K562 (cell line): ENCODE data around the gene ST3GAL3. TPM values are rescaled to one million over a fixed set of nuclear protein-coding genes. Genes with fewer than 3 reads are reported as not detected.
A peak's percentile ranks its signal among the peaks of the same experiment; 100 is the strongest.

ENCODE experiments used
- ATF2 ChIP-seq: sonication (generic); formaldehyde crosslinking; IDR thresholded peaks from 2 replicates; pipeline ENCODE4 v1.8.1; 2022; ENCODE audit warnings: missing genetic modification reagents
- ATF7 ChIP-seq: fragments of 450-650 bp; IDR thresholded peaks from 2 replicates; pipeline ENCODE4 v1.7.1; 2014; ENCODE audit warnings: mild to moderate bottlenecking, moderate library complexity
- BRCA1 ChIP-seq, 2 experiments: fragments of 450-650 bp in 1 of 2; sonication (generic) in 1 of 2; formaldehyde crosslinking in 1 of 2; IDR thresholded peaks; 2 replicates each; pipeline versions ENCODE4 v1.5.0 to v1.6.1; 2017 to 2020; ENCODE audit warnings: mild to moderate bottlenecking in 1 of 2, missing genetic modification reagents in 1 of 2
- CLOCK ChIP-seq: fragments of 250-450 bp; sonication (Bioruptor Pico); IDR thresholded peaks from 2 replicates; pipeline ENCODE4 v1.4.0; 2020; ENCODE audit warnings: mild to moderate bottlenecking, moderate library complexity, borderline replicate concordance
- EGR1 ChIP-seq: fragments of 450-650 bp; conservative IDR thresholded peaks from 2 replicates; pipeline ENCODE4 v1.6.1; 2017; ENCODE audit warnings: mild to moderate bottlenecking
- ELF2 ChIP-seq: fragments of 250-450 bp; sonication (Bioruptor Pico); IDR thresholded peaks from 2 replicates; pipeline ENCODE4 v1.5.0; 2021; ENCODE audit warnings: mild to moderate bottlenecking
- FOXM1 ChIP-seq, 2 experiments: fragments of 450-650 bp in 1 of 2; sonication (generic) in 1 of 2; formaldehyde crosslinking in 1 of 2; IDR thresholded peaks; 2 replicates each; pipeline versions ENCODE4 v1.6.1 to v1.9.0; 2017 to 2022; ENCODE audit warnings: low read depth in 2 of 2, mild to moderate bottlenecking in 2 of 2, missing genetic modification reagents in 1 of 2, moderate library complexity in 1 of 2
- GTF3C2 ChIP-seq: IDR thresholded peaks from 3 replicates; pipeline ENCODE4 v1.6.1; 2011; ENCODE audit warnings: borderline replicate concordance, mild to moderate bottlenecking, moderate library complexity; ENCODE audit not compliant: insufficient read length; ENCODE audit errors: extremely low read depth
- HNRNPUL1 ChIP-seq: fragments of 200-400 bp; formaldehyde crosslinking; IDR thresholded peaks from 2 replicates; pipeline ENCODE4 v1.6.1; 2017; ENCODE audit warnings: low read length
- NFATC3 ChIP-seq: fragments of 450-650 bp; IDR thresholded peaks from 2 replicates; pipeline ENCODE4 v1.6.1; 2017; ENCODE audit warnings: mild to moderate bottlenecking
- NFE2L1 ChIP-seq: fragments of 450-650 bp; IDR thresholded peaks from 2 replicates; pipeline ENCODE4 v1.6.1; 2016; ENCODE audit warnings: missing genetic modification characterization, low read depth, mild to moderate bottlenecking, missing compliant biosample characterization, moderate library complexity, borderline replicate concordance
- NONO ChIP-seq, 2 experiments: fragments of 200-400 bp in 1 of 2; fragments of 450-650 bp in 1 of 2; formaldehyde crosslinking in 1 of 2; IDR thresholded peaks; 2 replicates each; pipeline ENCODE4 v1.6.1; 2017; ENCODE audit warnings: low read depth in 2 of 2, mild to moderate bottlenecking in 2 of 2, moderate library complexity in 2 of 2, low read length in 1 of 2
- NR2F6 ChIP-seq: fragments of 450-650 bp; formaldehyde crosslinking; IDR thresholded peaks from 2 replicates; pipeline ENCODE4 v1.4.0; 2020; ENCODE audit warnings: mild to moderate bottlenecking
- RBM25 ChIP-seq: fragments of 200-400 bp; formaldehyde crosslinking; IDR thresholded peaks from 2 replicates; pipeline ENCODE4 v1.6.1; 2018; ENCODE audit warnings: low read length, low read depth, moderate library complexity; ENCODE audit not compliant: severe bottlenecking
- STAT5B ChIP-seq: fragments of 250-450 bp; sonication (Bioruptor Pico); IDR thresholded peaks from 2 replicates; pipeline ENCODE4 v1.8.0; 2021; ENCODE audit warnings: mild to moderate bottlenecking, inconsistent platforms
- ZNF197 ChIP-seq: fragments of 200-800 bp; sonication (Bioruptor generic); IDR thresholded peaks from 2 replicates; pipeline ENCODE4 v1.6.1; 2016; ENCODE audit warnings: low read depth, missing genetic modification characterization, missing compliant biosample characterization
- ZNF764 ChIP-seq: fragments of 250-450 bp; sonication (Bioruptor Pico); IDR thresholded peaks from 2 replicates; pipeline ENCODE4 v1.4.0; 2020; ENCODE audit warnings: low read depth, mild to moderate bottlenecking, moderate library complexity
- polyA plus RNA-seq, 8 experiments: library from polyadenylated mRNA; depleted of rRNA in 4 of 8; stranded (reverse) in 5 of 8; unstranded in 3 of 8; fragments of >200 nt; fragmentation: Nextera tagmentation in 2 of 8; fragmentation: Illumina TruSeq in 1 of 8; extraction: Ambion mirVana in 2 of 8; extraction: Trizol in 1 of 8; gene quantifications; 2 replicates each; pipeline versions ENCODE4 v1.2.1 to v1.2.3, GENCODE V29; 2011 to 2014; ENCODE audit warnings: inconsistent platforms in 1 of 8, missing spikeins in 1 of 8
- total RNA-seq, 7 experiments: library from RNA; depleted of rRNA in 6 of 7; stranded (reverse); fragments of >200 nt in 6 of 7; fragmentation: Illumina TruSeq in 2 of 7; extraction: Trizol in 2 of 7; gene quantifications; 2 replicates each; pipeline versions ENCODE4 v1.2.1 to v1.2.3, GENCODE V29; 2011 to 2021; ENCODE audit warnings: low replicate concordance in 1 of 7

The ST3GAL3 gene
- total and polyA plus RNA-seq, 9 of the 15 experiments (the other 6 are each of a cell fraction or from before 2014, with no cell fraction given): 1.2 to 18.9 (median 11.0) TPM

- TF ChIP-seq ATF2 (CRISPR knock-in tag) (no peak; the same call in 1 of the 2 replicates), FOXM1 (IDR thresholded peaks at IDR 0.05; ENCODE audit: low read depth) (no peak), FOXM1 (CRISPR knock-in tag; IDR thresholded peaks at IDR 0.05; ENCODE audit: low read depth) (peak; percentile 94), CLOCK (peak; percentile 87; the same call in 1 of the 2 replicates), ZNF197 (CRISPR knock-in tag) (no peak), GTF3C2 (no peak), NFE2L1 (tag) (no peak), ZNF764 (CRISPR knock-in tag) (no peak), STAT5B (CRISPR knock-in tag) (no peak), HNRNPUL1 (no peak), NR2F6 (CRISPR knock-in tag) (0 out of 2 replicates have a peak, but pooled peaks have one; percentile 45), RBM25 (no peak), NONO (IDR thresholded peaks at IDR 0.05; ENCODE audit: low read depth in 2 of 2, low read length in 1 of 2) (peak in 1 of 2 experiments; percentile 33; a peak in 1 of 4 replicates), EGR1 (peak; percentile 90), BRCA1 (IDR thresholded peaks at IDR 0.05) (no peak), BRCA1 (CRISPR knock-in tag; IDR thresholded peaks at IDR 0.05) (no peak), NFATC3 (no peak), ELF2 (CRISPR knock-in tag) (no peak; the same call in 1 of the 2 replicates), ATF7 (peak; percentile 90)
Measured at GRCh38 chr1:43974443-43975248, 267.3 kb downstream of the ST3GAL3 start, which contains the start of gene ATP6V0B (continued).
